ENCODE measurements around the gene RAB7A. TPM values are rescaled to one million over a fixed set of nuclear protein-coding genes. Genes with fewer than 3 reads are reported as not detected.
"Not testable (repeated sequence)": the region's sequence is repeated elsewhere in the genome, so short reads cannot be mapped to it uniquely, and the experiment has no call there.

The RAB7A gene
- polyA plus RNA-seq, 1 donor (not counting 4 experiments of a cell fraction or from before 2014, with no cell fraction given), result 364 TPM

GRCh38 chr3:128825117-128825725 is 99.2 kb downstream of the RAB7A start:
- no peaks in the 10 kb centered on the region for H3K79me2 ChIP-seq (ENCODE audit: control insufficient read depth, insufficient read depth, low read length)
- no peaks in the 10 kb centered on the region for H4K20me1 ChIP-seq (ENCODE audit: control insufficient read depth, extremely low read depth, insufficient read depth, low read length)
- H3K27me3 ChIP-seq (ENCODE audit: control insufficient read depth, extremely low read depth, insufficient read depth, low read length), result no peaks in the 10 kb centered on the region
- H3K4me1 ChIP-seq (ENCODE audit: control insufficient read depth, extremely low read depth, insufficient read depth, low read length), result no peaks in the 10 kb centered on the region
- no peak overlapping the region for H3K9ac ChIP-seq (ENCODE audit: control insufficient read depth, extremely low read depth, insufficient read depth, low read length)
- FAIRE-seq (no peak), DNase-seq (ENCODE audit: low read depth, low spot score) (no peak)
- no peaks in the 10 kb centered on the region for H3K9me3 ChIP-seq (ENCODE audit: control insufficient read depth, low read depth, low read length)
- no peaks in the 10 kb centered on the region for H3K9me1 ChIP-seq (ENCODE audit: control insufficient read depth, extremely low read depth, insufficient read depth, low read length)
- H3K4me3 ChIP-seq (ENCODE audit: control insufficient read depth in 2 of 3, extremely low read depth in 1 of 3, insufficient read depth in 2 of 3, low read depth in 1 of 3, low read length in 3 of 3), result no peak overlapping the region
- TF ChIP-seq EZH2 (IDR thresholded peaks at IDR 0.05; ENCODE audit: low read length) (no peak), CTCF (optimal IDR thresholded peaks at IDR 0.05 in 1 of 3, IDR thresholded peaks at IDR 0.05 in 1 of 3, conservative IDR thresholded peaks at IDR 0.05 in 1 of 3; ENCODE audit: extremely low read depth in 1 of 3, insufficient read depth in 2 of 3, low read length in 3 of 3) (no peak)
- no peak overlapping the region for H2AFZ ChIP-seq (ENCODE audit: control insufficient read depth, low read length)
- no peak overlapping the region for H3K4me2 ChIP-seq (ENCODE audit: control insufficient read depth, extremely low read depth, insufficient read depth, low read depth, low read length)
- dilution Hi-C loops (cut with MboI; ENCODE audit: extremely low pct_ligation_motif_present, low sequenced_read_pairs), result no loop called here
- H3K36me3 ChIP-seq (ENCODE audit: control insufficient read depth in 2 of 2, extremely low read depth in 1 of 2, insufficient read depth in 2 of 2, low read length in 2 of 2), result peaks cover 0 to 2% of the 10 kb centered on the region in 2 experiments
- no peak overlapping the region for H3K27ac ChIP-seq (ENCODE audit: control insufficient read depth, insufficient read depth, low read length)

- dilution Hi-C loops (cut with MboI; ENCODE audit: extremely low pct_ligation_motif_present, low sequenced_read_pairs); H4K20me1 ChIP-seq (ENCODE audit: control insufficient read depth, extremely low read depth, insufficient read depth, low read length); H3K27me3 ChIP-seq (ENCODE audit: control insufficient read depth, extremely low read depth, insufficient read depth, low read length); H3K9ac ChIP-seq (ENCODE audit: control insufficient read depth, extremely low read depth, insufficient read depth, low read length); H3K4me1 ChIP-seq (ENCODE audit: control insufficient read depth, extremely low read depth, insufficient read depth, low read length); FAIRE-seq; H3K27ac ChIP-seq (ENCODE audit: control insufficient read depth, insufficient read depth, low read length); H3K4me3 ChIP-seq (ENCODE audit: control insufficient read depth in 2 of 3, extremely low read depth in 1 of 3, insufficient read depth in 2 of 3, low read depth in 1 of 3, low read length in 3 of 3); H3K79me2 ChIP-seq (ENCODE audit: control insufficient read depth, insufficient read depth, low read length); H3K9me3 ChIP-seq (ENCODE audit: control insufficient read depth, low read depth, low read length); H3K9me1 ChIP-seq (ENCODE audit: control insufficient read depth, extremely low read depth, insufficient read depth, low read length); H2AFZ ChIP-seq (ENCODE audit: control insufficient read depth, low read length); H3K4me2 ChIP-seq (ENCODE audit: control insufficient read depth, extremely low read depth, insufficient read depth, low read depth, low read length); H3K36me3 ChIP-seq (ENCODE audit: control insufficient read depth in 2 of 2, extremely low read depth in 1 of 2, insufficient read depth in 2 of 2, low read length in 2 of 2); DNase-seq (ENCODE audit: low read depth, low spot score): not testable (repeated sequence)
These were observed 103.1 kb downstream of the RAB7A start for GRCh38 chr3:128829087-128829486.

- H3K9me1 ChIP-seq (ENCODE audit: control insufficient read depth, extremely low read depth, insufficient read depth, low read length); H3K4me3 ChIP-seq (ENCODE audit: control insufficient read depth in 2 of 3, extremely low read depth in 1 of 3, insufficient read depth in 2 of 3, low read depth in 1 of 3, low read length in 3 of 3); FAIRE-seq; H3K36me3 ChIP-seq (ENCODE audit: control insufficient read depth in 2 of 2, extremely low read depth in 1 of 2, insufficient read depth in 2 of 2, low read length in 2 of 2); H3K9ac ChIP-seq (ENCODE audit: control insufficient read depth, extremely low read depth, insufficient read depth, low read length); DNase-seq (ENCODE audit: low read depth, low spot score); H3K27me3 ChIP-seq (ENCODE audit: control insufficient read depth, extremely low read depth, insufficient read depth, low read length); H4K20me1 ChIP-seq (ENCODE audit: control insufficient read depth, extremely low read depth, insufficient read depth, low read length); H3K27ac ChIP-seq (ENCODE audit: control insufficient read depth, insufficient read depth, low read length); H3K9me3 ChIP-seq (ENCODE audit: control insufficient read depth, low read depth, low read length); H3K4me2 ChIP-seq (ENCODE audit: control insufficient read depth, extremely low read depth, insufficient read depth, low read depth, low read length); dilution Hi-C loops (cut with MboI; ENCODE audit: extremely low pct_ligation_motif_present, low sequenced_read_pairs); H3K79me2 ChIP-seq (ENCODE audit: control insufficient read depth, insufficient read depth, low read length); H2AFZ ChIP-seq (ENCODE audit: control insufficient read depth, low read length); H3K4me1 ChIP-seq (ENCODE audit: control insufficient read depth, extremely low read depth, insufficient read depth, low read length): not testable (repeated sequence)
These were observed 104.1 kb downstream of the RAB7A start for GRCh38 chr3:128829925-128830625.

DNA sequence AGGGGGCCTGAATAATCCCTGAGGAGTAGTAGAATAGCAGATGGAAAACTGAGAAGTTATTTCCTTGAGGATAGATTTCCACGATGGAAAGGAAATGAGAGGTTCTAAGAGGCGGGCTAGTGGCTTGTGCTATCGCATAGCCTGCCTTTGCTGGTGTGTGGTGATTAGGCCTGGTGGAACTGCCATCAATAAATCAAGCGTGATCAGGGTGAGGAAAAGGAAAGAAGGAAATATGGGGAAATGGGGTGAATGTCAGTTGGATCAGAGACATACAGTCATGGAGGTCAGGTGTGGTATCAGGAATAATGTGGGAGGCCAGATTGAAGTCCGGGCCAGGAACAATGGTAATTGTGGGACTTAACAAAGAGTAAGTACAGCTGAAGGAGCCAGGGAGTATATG is 104.8 kb downstream of the RAB7A start:
- DNase-seq (ENCODE audit: low read depth, low spot score), result not testable (repeated sequence)

More for the DNA sequence above, 104.8 kb downstream of the RAB7A start:
- H3K4me3 ChIP-seq (ENCODE audit: control insufficient read depth in 2 of 3, extremely low read depth in 1 of 3, insufficient read depth in 2 of 3, low read depth in 1 of 3, low read length in 3 of 3); H3K79me2 ChIP-seq (ENCODE audit: control insufficient read depth, insufficient read depth, low read length); H2AFZ ChIP-seq (ENCODE audit: control insufficient read depth, low read length); H3K27ac ChIP-seq (ENCODE audit: control insufficient read depth, insufficient read depth, low read length); H4K20me1 ChIP-seq (ENCODE audit: control insufficient read depth, extremely low read depth, insufficient read depth, low read length); H3K9me3 ChIP-seq (ENCODE audit: control insufficient read depth, low read depth, low read length); dilution Hi-C loops (cut with MboI; ENCODE audit: extremely low pct_ligation_motif_present, low sequenced_read_pairs); H3K9me1 ChIP-seq (ENCODE audit: control insufficient read depth, extremely low read depth, insufficient read depth, low read length); FAIRE-seq; H3K27me3 ChIP-seq (ENCODE audit: control insufficient read depth, extremely low read depth, insufficient read depth, low read length); H3K4me1 ChIP-seq (ENCODE audit: control insufficient read depth, extremely low read depth, insufficient read depth, low read length); H3K9ac ChIP-seq (ENCODE audit: control insufficient read depth, extremely low read depth, insufficient read depth, low read length); H3K4me2 ChIP-seq (ENCODE audit: control insufficient read depth, extremely low read depth, insufficient read depth, low read depth, low read length); H3K36me3 ChIP-seq (ENCODE audit: control insufficient read depth in 2 of 2, extremely low read depth in 1 of 2, insufficient read depth in 2 of 2, low read length in 2 of 2): not testable (repeated sequence)
